Mesothelial cell of epicardium (in vitro differentiated cells): ENCODE results near the gene SEC23B. TPM values are rescaled to one million over a fixed set of nuclear protein-coding genes. Genes with fewer than 3 reads are reported as not detected.
A peak's percentile ranks its signal among the peaks of the same experiment; 100 is the strongest.

ENCODE experiments used
- DNase-seq, 2 experiments: peaks; one replicate each; pipeline ENCODE4 v3.0.0; 2021; ENCODE audit warnings: low spot score in 2 of 2; ENCODE audit not compliant: unreplicated experiment in 2 of 2
- H3K27ac Mint-ChIP-seq: 2 replicates; pipeline ENCODE4 v1.8.0; 2021; ENCODE audit warnings: mixed read lengths
- H3K27me3 Mint-ChIP-seq: 2 replicates; pipeline ENCODE4 v1.8.0; 2021; ENCODE audit warnings: low read depth, mixed read lengths
- H3K36me3 Mint-ChIP-seq: 2 replicates; pipeline ENCODE4 v1.8.0; 2021; ENCODE audit warnings: mixed read lengths
- H3K4me1 Mint-ChIP-seq: 2 replicates; pipeline ENCODE4 v1.8.0; 2021; ENCODE audit warnings: mixed read lengths
- H3K4me3 Mint-ChIP-seq: 2 replicates; pipeline ENCODE4 v1.8.0; 2021; ENCODE audit warnings: mild to moderate bottlenecking, moderate library complexity, mixed read lengths
- H3K9me3 Mint-ChIP-seq: 2 replicates; pipeline ENCODE4 v1.8.0; 2021; ENCODE audit warnings: mixed read lengths
- total RNA-seq: library from RNA; stranded (reverse); gene quantifications from 3 replicates; pipeline ENCODE4 v1.2.1, GENCODE V29; 2021
- TF ChIP-seq, protein P1 (sequence below): fragments of 200-600 bp; sonication (generic); IDR thresholded peaks from one replicate; pipeline ENCODE4 v1.5.0; 2021; ENCODE audit warnings: antibody characterized with exemption; ENCODE audit not compliant: unreplicated experiment

SEC23B gene
- total RNA-seq, 1 donor from 2014 or later = 38.0 TPM

DNA sequence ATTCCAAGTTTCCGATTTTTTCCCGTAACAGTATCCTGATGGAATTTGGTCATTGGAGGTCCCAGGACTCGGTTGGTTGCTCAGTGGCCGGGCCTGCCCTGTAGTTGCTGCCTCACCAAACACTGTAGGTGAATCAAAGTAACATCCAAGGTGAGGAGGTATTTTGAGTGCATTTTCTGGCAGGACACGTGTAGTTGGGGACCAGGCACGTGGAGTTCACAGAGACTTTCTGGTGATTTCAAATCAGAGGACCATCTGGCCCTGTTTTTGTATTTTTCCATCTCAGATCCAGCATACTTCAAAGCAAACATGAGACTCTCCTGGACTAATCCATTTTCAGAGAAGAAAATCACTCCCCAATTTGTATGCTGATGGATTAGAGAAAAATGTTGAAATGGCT is 70.2 kb downstream of the SEC23B start:
- H3K27me3 Mint-ChIP-seq = no peaks in the 10 kb centered on the region
- DNase-seq = no peak
- H3K36me3 Mint-ChIP-seq = no peaks in the 10 kb centered on the region
- no peaks in the 10 kb centered on the region for H3K4me1 Mint-ChIP-seq
- H3K9me3 Mint-ChIP-seq = no peaks in the 10 kb centered on the region
- H3K4me3 Mint-ChIP-seq = no peak overlapping the region
- TF ChIP-seq, protein P1, sequence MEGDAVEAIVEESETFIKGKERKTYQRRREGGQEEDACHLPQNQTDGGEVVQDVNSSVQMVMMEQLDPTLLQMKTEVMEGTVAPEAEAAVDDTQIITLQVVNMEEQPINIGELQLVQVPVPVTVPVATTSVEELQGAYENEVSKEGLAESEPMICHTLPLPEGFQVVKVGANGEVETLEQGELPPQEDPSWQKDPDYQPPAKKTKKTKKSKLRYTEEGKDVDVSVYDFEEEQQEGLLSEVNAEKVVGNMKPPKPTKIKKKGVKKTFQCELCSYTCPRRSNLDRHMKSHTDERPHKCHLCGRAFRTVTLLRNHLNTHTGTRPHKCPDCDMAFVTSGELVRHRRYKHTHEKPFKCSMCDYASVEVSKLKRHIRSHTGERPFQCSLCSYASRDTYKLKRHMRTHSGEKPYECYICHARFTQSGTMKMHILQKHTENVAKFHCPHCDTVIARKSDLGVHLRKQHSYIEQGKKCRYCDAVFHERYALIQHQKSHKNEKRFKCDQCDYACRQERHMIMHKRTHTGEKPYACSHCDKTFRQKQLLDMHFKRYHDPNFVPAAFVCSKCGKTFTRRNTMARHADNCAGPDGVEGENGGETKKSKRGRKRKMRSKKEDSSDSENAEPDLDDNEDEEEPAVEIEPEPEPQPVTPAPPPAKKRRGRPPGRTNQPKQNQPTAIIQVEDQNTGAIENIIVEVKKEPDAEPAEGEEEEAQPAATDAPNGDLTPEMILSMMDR = no peak
- H3K27ac Mint-ChIP-seq = no peak overlapping the region

DNA sequence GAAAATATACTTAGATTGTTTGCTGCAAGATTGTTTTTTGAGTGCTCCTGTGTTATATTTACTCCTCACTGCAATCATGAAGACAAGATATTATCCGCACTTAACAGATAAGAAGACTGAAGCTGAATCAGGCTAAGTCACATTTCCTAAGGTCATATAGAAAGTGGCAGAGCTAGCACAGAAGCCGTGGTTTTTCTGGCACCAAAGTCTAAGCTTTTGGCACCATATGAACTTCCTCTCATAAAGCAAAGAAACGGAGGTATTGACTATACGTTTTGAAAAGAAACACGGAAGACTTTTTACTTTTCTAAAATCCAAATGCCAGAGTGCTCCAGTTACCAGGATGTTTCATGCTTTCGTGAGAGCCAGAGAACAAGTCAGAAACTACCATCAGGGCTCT is 70.8 kb downstream of the SEC23B start:
- Mint-ChIP-seq H3K27me3 (no peaks in the 10 kb centered on the region), H3K27ac (no peak overlapping the region), H3K4me1 (no peaks in the 10 kb centered on the region), H3K36me3 (no peaks in the 10 kb centered on the region), H3K9me3 (no peaks in the 10 kb centered on the region), H3K4me3 (no peak overlapping the region)
- TF ChIP-seq, protein P1 = no peak
- no peak for DNase-seq

DNA sequence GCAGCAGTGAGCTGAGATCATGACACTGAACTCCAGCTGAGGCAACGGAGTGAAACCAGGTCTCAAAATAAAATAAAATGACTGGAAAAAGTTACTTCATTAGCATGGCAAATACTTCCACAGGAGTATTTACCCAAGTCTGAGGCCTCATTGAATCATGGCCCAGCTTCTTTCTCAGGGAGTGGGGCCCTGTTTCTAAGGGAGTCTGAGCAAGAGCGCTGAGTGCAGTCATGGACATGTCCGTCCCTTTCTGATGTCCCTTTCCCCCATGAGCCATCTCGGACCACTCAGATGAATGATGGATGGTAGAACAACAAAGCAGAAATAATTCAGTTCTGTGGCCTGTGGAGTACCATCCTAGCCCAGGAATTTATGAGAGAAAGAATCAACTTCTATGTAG is 72.3 kb downstream of the SEC23B start:
- TF ChIP-seq, protein P1 = no peak

DNA sequence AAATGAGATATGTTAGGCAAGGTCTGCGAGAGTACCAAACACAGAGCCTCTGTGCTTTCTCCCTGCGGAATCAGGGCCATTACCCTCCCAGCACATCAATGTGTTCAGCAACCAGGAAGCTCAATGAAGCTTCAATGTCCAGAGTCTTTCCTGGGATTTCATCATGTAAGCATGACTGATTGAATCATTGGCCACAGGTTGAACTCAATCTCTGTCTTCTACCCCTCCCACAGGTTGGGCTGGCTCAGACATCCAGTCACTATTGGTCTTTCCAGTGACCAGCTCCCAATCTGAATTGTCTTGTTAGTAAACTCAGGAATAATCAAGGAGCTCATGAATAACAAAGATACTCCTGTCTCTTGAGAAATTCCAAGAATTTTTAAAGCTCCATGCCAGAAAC is 77.4 kb downstream of the SEC23B start:
- peaks cover 5% of the 10 kb centered on the region for H3K27me3 Mint-ChIP-seq
- peaks cover 11% of the 10 kb centered on the region for H3K4me1 Mint-ChIP-seq
- no peaks in the 10 kb centered on the region for H3K36me3 Mint-ChIP-seq
- no peak for DNase-seq
- no peak overlapping the region for H3K27ac Mint-ChIP-seq
- TF ChIP-seq, protein P1 = no peak
- H3K4me3 Mint-ChIP-seq = no peak overlapping the region
- no peaks in the 10 kb centered on the region for H3K9me3 Mint-ChIP-seq

More for the DNA sequence above, 72.3 kb downstream of the SEC23B start:
- Mint-ChIP-seq H3K4me1 (no peaks in the 10 kb centered on the region), H3K4me3 (no peak overlapping the region), H3K27me3 (peaks cover 5% of the 10 kb centered on the region), H3K36me3 (no peaks in the 10 kb centered on the region), H3K27ac (no peak overlapping the region), H3K9me3 (no peaks in the 10 kb centered on the region)
- DNase-seq = no peak

DNA sequence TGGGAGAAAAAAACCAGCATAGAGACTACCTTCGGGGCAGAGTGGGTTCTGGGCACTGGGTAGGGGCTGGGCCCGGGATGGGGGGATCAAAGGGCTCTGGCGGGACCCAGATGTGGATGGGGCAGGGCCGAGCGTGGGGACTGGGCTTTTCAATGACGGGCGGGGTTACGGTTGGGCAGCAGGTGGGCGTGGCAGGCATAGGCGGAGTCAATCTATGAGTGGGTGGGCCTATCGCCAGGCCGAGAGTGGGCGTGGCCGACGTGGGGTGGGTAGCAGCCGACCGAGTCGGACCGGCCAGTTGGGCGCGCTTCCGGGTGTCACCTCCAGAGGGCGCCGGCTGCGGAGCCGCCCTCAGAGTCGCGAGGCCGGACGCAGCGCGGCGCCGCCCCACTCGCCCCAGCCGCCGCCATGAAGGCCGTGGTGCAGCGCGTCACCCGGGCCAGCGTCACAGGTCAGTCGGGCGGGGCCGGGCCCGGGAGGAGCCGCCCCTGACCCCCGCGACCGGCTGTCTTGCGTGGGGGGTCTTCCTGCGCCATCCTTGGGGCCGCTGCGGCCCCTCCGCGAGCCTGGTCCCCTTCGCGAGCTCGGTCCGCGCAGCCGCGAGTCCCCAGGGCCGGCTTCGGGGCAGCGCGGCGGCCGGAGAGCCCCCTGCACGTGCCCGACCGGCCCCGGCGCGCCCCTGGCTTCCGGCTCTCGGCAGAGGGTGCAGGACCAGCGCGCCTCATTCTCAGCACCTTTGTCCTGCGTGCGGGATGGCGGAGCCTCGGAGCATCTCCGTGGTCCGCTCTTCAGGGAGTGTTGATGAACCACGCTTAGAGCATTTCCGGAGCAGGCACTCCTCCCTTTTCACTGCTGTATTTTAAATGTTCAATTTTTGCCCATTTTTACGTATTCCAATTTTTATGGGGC is 80.2 kb downstream of the SEC23B start, which contains the start of gene DTD1:
DTD1 (plus strand) TSS at position 390 of the 909 bp plus-strand sequence; CDS start at position 409, 19 bp downstream.
- H3K36me3 Mint-ChIP-seq = no peaks in the 10 kb centered on the region
- H3K4me3 Mint-ChIP-seq = peak within 1 kb of the TSS; percentile 82
- peaks cover 5% of the 10 kb centered on the region for H3K27me3 Mint-ChIP-seq
- peak; percentile 58 to 82 for DNase-seq
- TF ChIP-seq, protein P1 = peak; percentile 79
- no peaks in the 10 kb centered on the region for H3K9me3 Mint-ChIP-seq
- peaks cover 11% of the 10 kb centered on the region for H3K4me1 Mint-ChIP-seq
- peak within 1 kb of the TSS; percentile 13 for H3K27ac Mint-ChIP-seq
